BLaER1 treated with 17β-estradiol and CSF1 and Interleukin-3, amounts not matched to agents 10 nM and 100 nM (cell line): ENCODE results near the gene MAPKAPK3.

Experiments used
- H3K27ac ChIP-seq, 11 experiments: shearing (Covaris generic); formaldehyde crosslinking; 2 replicates each; pipeline ENCODE4 v1.8.1; 2022
- H3K27me3 ChIP-seq, 11 experiments: shearing (Covaris generic); formaldehyde crosslinking; 2 replicates each; pipeline ENCODE4 v1.8.1; 2022
- H3K36me3 ChIP-seq, 11 experiments: shearing (Covaris generic); formaldehyde crosslinking; 2 replicates each; pipeline ENCODE4 v1.8.1; 2022
- H3K4me1 ChIP-seq, 10 experiments: shearing (Covaris generic); formaldehyde crosslinking; 2 replicates each; pipeline ENCODE4 v1.8.1; 2022
- H3K4me2 ChIP-seq, 11 experiments: shearing (Covaris generic); formaldehyde crosslinking; 2 replicates each; pipeline ENCODE4 v1.8.1; 2022
- H3K4me3 ChIP-seq, 10 experiments: shearing (Covaris generic); formaldehyde crosslinking; 2 replicates each; pipeline ENCODE4 v1.8.1; 2022
- H3K9ac ChIP-seq, 11 experiments: shearing (Covaris generic); formaldehyde crosslinking; 2 replicates each; pipeline ENCODE4 v1.8.1; 2022
- H3K9me3 ChIP-seq, 11 experiments: shearing (Covaris generic); formaldehyde crosslinking; replicated peaks in 1 of 11; 2 replicates each; pipeline ENCODE4 v1.8.1; 2022
- H4K20me1 ChIP-seq, 11 experiments: shearing (Covaris generic); formaldehyde crosslinking; 2 replicates each; pipeline ENCODE4 v1.8.1; 2022
- Cebpa-rat ChIP-seq, 11 experiments: shearing (Covaris generic); IDR thresholded peaks; 2 replicates each; pipeline ENCODE4 v1.8.1; 2022

The MAPKAPK3 gene

DNA sequence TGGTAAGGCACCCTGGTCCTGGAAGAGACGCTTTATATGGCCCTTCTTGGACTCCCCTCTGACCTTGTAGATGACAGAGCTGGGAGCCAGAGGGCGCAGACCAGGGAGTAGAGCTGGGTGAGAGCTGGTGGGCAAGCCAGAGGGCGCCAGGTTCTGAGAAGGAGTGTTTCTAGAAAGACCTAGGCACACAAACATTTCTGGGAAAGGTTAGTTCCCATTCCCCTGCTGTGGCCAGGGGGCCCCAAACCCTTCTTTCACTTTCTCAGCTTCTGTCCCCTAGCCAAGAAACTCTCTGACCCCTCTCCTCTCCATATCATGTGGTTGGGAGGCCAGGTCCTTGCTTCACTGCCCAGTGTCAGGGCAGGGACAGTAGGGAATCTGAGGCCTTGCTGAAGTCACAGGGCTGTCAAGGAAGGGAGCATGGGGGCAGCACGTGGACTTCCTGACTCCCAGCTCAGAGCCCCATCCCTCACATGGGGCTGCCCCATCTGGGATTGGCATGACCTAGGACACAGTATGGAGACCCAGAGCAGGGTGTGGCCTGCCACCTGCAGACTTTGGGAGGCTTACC lies 44.1 kb upstream of the MAPKAPK3 start:
- H3K4me2 ChIP-seq, result peak overlapping the region in 6 of 11 experiments; percentile 18 to 71 (median 43); a peak in 9 of 22 replicates
- H4K20me1 ChIP-seq, result no peaks in the 10 kb centered on the region; a peak in 1 of 22 replicates
- H3K4me3 ChIP-seq, result no peak overlapping the region
- peaks cover 22 to 67% (median 39%) of the 10 kb centered on the region in 10 experiments for H3K4me1 ChIP-seq
- peak overlapping the region; percentile 6 to 58 (median 41); a peak in 17 of 22 replicates for H3K27ac ChIP-seq
- H3K9ac ChIP-seq, result peak overlapping the region in 9 of 11 experiments; percentile 31 to 73 (median 44); a peak in 15 of 22 replicates
- no peaks in the 10 kb centered on the region for H3K9me3 ChIP-seq
- H3K36me3 ChIP-seq, result peaks cover 34 to 64% (median 44%) of the 10 kb centered on the region in 11 experiments
- no peak for TF ChIP-seq Cebpa-rat (IDR thresholded peaks at IDR 0.05)
- H3K27me3 ChIP-seq, result no peaks in the 10 kb centered on the region

DNA sequence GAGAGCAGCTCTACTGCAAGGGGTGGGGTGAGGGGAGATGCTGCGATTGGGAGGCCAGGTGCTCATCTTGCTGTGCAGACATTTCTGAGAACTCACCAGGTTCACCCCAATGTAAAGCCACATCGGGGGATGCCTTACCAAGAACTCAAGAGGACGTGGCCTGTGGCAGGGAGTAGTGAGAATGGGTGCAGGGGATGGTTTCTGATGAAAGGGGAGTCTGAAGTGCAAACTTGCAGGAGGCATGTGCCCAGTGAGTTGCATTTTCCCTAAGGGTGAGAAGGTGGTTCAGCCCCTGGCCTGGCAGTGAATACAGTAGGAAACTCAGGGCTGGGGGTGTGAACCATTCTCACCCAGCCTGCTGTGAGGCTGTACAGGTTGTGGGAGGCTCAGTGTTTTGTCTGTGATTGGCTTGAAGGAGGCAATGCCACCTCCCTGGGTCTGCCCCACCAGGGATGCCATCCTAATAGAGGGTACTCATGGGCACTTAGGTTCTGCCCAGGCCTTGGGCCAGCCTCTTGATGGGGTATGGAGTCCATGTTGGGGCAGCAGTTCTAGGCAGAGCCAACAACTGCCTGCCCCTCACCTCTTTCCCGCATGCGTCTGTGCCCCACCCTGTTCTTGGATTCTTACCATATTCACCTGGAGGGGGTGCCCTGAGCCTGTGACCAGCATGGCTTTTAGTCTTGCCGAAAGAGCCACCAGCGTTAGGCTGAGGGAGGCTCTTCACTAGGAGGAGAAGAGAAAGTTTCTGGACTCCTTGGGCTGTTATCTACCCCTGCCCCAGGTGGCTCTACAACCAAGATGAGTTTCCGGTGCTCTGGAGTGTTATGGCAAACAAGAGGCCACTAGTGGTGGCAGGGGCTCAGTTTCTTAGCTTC lies 43.1 kb upstream of the MAPKAPK3 start:
- no peak overlapping the region for H3K4me3 ChIP-seq
- H3K9ac ChIP-seq, result peak overlapping the region in 8 of 11 experiments; percentile 1 to 73 (median 43); a peak in 10 of 22 replicates
- H3K9me3 ChIP-seq, result no peaks in the 10 kb centered on the region
- H3K27ac ChIP-seq, result peak overlapping the region in 5 of 11 experiments; percentile 28 to 58 (median 43); a peak in 4 of 22 replicates
- no peak for TF ChIP-seq Cebpa-rat (IDR thresholded peaks at IDR 0.05)
- peak overlapping the region in 2 of 11 experiments; percentile 61 to 71; a peak in 2 of 22 replicates for H3K4me2 ChIP-seq
- H3K4me1 ChIP-seq, result peaks cover 13 to 57% (median 30%) of the 10 kb centered on the region in 10 experiments
- no peaks in the 10 kb centered on the region for H3K27me3 ChIP-seq
- no peaks in the 10 kb centered on the region; a peak in 1 of 22 replicates for H4K20me1 ChIP-seq
- H3K36me3 ChIP-seq, result peaks cover 43 to 73% (median 53%) of the 10 kb centered on the region in 11 experiments

DNA sequence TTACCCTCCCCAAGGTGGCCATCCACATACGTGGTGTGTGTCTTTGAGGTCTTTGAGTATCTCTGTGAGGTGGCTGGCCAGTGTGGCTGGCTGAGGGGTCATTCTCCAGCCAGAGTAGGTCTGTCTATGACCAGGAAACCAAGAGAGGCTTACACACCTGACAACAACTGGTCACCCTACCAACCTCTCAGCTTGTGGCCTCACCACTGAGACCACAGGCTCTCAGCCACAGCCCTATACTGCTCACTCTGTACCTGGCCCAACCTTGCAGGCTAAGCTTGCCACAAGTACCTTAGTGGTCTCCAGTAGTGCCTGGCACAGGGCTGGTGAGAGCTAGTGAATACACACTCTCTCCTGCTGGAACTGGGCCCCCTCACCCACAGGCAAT lies 42.5 kb upstream of the MAPKAPK3 start:
- Histone ChIP-seq H3K27ac (no peak overlapping the region), H3K36me3 (peaks cover 49 to 80% (median 59%) of the 10 kb centered on the region in 11 experiments), H3K9ac (peak overlapping the region in 3 of 11 experiments; percentile 35 to 73 (median 56); a peak in 2 of 22 replicates), H3K4me3 (no peak overlapping the region), H4K20me1 (no peaks in the 10 kb centered on the region; a peak in 1 of 22 replicates), H3K4me1 (peaks cover 12 to 56% (median 29%) of the 10 kb centered on the region in 10 experiments), H3K9me3 (no peaks in the 10 kb centered on the region), H3K4me2 (0 out of 22 replicates have a peak overlapping the region, but pooled peaks of 1 of the 11 experiments have one; percentile 43), H3K27me3 (no peaks in the 10 kb centered on the region)
- TF ChIP-seq Cebpa-rat (IDR thresholded peaks at IDR 0.05), result no peak

DNA sequence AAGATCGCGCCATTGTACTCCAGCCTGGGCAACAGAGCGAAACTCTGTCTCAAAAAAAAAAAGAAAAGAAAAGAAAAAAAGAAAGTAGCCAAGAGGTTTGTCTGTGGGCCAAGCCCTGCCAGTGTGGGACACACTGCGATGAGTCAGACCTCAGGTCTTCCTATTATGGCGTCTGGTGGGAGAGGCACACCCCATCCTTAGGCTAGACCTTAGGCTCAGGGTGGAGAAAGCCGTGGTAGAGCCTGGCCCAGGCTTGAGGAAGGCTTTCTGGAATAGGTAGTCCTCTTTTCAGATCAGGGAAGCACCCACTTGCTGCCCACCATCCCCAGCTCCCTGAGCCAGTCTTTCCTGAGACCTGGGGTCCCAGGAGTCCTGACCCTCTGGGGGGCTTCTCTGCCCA lies 41.6 kb upstream of the MAPKAPK3 start:
- TF ChIP-seq Cebpa-rat (IDR thresholded peaks at IDR 0.05), result no peak
- no peak overlapping the region for H3K4me3 ChIP-seq
- H3K27ac ChIP-seq, result peak overlapping the region in 1 of 11 experiments; percentile 19; a peak in 1 of 22 replicates
- peaks cover 6 to 53% (median 23%) of the 10 kb centered on the region in 10 experiments for H3K4me1 ChIP-seq
- H3K27me3 ChIP-seq, result no peaks in the 10 kb centered on the region
- peak overlapping the region in 4 of 11 experiments; percentile 0 to 54 (median 22); a peak in 5 of 22 replicates for H3K4me2 ChIP-seq
- H3K36me3 ChIP-seq, result peaks cover 58 to 89% (median 68%) of the 10 kb centered on the region in 11 experiments
- H4K20me1 ChIP-seq, result no peaks in the 10 kb centered on the region; a peak in 1 of 22 replicates
- H3K9ac ChIP-seq, result peak overlapping the region in 3 of 11 experiments; percentile 12 to 32 (median 23); a peak in 1 of 22 replicates
- H3K9me3 ChIP-seq, result no peaks in the 10 kb centered on the region

DNA sequence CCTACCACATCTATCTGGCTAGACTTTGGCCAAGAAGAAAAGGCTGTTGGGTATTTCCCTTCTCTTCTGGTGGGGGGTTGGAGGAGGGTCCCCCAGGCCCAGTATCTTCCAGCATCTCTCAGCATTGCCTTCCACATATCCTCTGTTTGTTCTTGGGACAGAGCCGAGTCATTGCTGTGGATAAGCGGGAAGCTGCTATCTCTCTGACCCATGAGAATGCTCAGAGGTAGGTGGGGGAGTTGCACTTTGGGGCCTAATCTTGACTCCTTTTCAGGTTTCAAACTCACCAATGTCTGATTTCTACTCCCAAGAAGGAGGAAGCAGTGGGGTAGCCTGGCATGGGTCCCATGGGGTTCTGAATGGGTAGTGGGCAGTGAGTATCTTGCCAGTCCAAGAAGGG lies 39.6 kb upstream of the MAPKAPK3 start:
- TF ChIP-seq Cebpa-rat (IDR thresholded peaks at IDR 0.05), result no peak

DNA sequence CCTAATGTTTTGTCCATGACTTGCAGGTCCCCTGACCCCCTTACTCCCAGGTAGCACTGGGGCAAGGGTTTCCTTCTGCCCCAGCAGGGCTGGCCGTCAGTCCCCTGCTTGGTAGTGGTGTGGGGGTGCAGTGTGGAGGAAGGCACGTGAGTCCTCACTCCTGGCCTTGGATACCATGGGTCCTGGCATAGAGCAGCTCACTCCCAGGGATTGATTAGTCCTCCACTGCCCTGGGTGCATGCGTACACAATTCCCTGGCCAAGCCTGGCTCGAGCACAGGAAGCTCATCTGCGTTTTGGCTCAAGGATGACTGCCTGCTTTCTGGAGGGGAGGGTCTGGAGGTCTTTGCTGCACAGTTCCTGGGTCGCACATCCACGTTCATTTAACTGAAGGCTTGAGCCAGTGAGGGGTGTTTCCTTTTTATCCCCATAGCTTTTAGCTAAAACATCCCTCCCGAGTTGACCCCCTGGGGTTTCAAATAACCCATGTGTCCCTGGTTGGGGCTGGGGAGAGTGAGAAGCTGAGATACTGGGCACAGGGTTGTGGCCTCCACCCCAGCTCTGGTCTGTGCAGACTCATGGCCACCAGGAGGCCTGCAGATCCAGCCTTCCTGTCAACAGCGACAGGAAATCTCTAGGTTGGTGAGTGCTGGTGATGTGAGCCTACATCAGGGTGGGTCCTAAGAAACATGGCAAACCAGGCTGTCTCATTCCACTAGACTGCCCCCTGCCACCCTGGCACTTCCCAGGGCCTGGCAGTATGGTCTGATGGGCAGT lies 36.1 kb upstream of the MAPKAPK3 start:
- TF ChIP-seq Cebpa-rat (IDR thresholded peaks at IDR 0.05), result no peak
- Histone ChIP-seq H4K20me1 (no peaks in the 10 kb centered on the region; a peak in 1 of 22 replicates), H3K36me3 (peaks cover 43 to 97% (median 72%) of the 10 kb centered on the region in 11 experiments), H3K4me2 (peak overlapping the region in 3 of 11 experiments; percentile 5 to 38 (median 7); a peak in 3 of 22 replicates), H3K9ac (peak overlapping the region in 2 of 11 experiments; percentile 1 to 23; a peak in 2 of 22 replicates), H3K4me1 (peaks cover 0 to 32% (median 12%) of the 10 kb centered on the region in 10 experiments; a peak in 10 of 20 replicates), H3K4me3 (no peak overlapping the region), H3K9me3 (no peaks in the 10 kb centered on the region), H3K27me3 (no peaks in the 10 kb centered on the region), H3K27ac (peak overlapping the region in 2 of 11 experiments; percentile 9; a peak in 1 of 22 replicates)

More for the DNA sequence above, 39.6 kb upstream of the MAPKAPK3 start:
- Histone ChIP-seq H3K4me1 (peaks cover 0 to 49% (median 12%) of the 10 kb centered on the region in 10 experiments; a peak in 13 of 20 replicates), H3K27me3 (no peaks in the 10 kb centered on the region), H3K9ac (no peak overlapping the region), H3K4me2 (no peak overlapping the region), H4K20me1 (no peaks in the 10 kb centered on the region), H3K9me3 (no peaks in the 10 kb centered on the region), H3K4me3 (no peak overlapping the region), H3K27ac (peak overlapping the region in 1 of 11 experiments; percentile 7; a peak in 1 of 22 replicates), H3K36me3 (peaks cover 61 to 99% (median 79%) of the 10 kb centered on the region in 11 experiments)

DNA sequence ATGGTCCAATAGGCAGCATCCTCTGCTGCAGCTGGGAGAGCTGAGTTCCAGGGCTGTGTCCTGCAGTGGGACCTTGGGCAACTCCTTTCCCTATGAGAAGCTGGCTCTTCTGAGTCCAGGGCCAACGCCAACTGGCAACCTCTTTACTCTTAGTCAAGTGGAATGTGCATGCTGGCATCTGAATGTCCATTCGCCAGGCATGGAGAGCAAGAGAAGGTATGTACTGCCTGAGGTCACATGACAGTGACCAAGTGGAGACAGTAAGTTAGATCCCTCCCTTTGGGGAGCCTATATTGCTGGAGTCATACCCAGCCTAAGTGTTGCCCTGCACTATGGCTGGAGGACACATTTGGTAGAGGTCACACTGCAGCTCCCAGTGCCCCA lies 35.5 kb upstream of the MAPKAPK3 start:
- H3K9me3 ChIP-seq, result no peaks in the 10 kb centered on the region
- H4K20me1 ChIP-seq, result no peaks in the 10 kb centered on the region; a peak in 1 of 22 replicates
- H3K36me3 ChIP-seq, result peaks cover 42 to 91% (median 66%) of the 10 kb centered on the region in 11 experiments
- peak overlapping the region in 1 of 11 experiments; percentile 7; a peak in 1 of 22 replicates for H3K4me2 ChIP-seq
- H3K4me1 ChIP-seq, result peaks cover 0 to 34% (median 12%) of the 10 kb centered on the region in 10 experiments; a peak in 9 of 20 replicates
- H3K4me3 ChIP-seq, result no peak overlapping the region
- no peaks in the 10 kb centered on the region for H3K27me3 ChIP-seq
- peak overlapping the region in 1 of 11 experiments; percentile 9; a peak in 1 of 22 replicates for H3K27ac ChIP-seq
- no peak for TF ChIP-seq Cebpa-rat (IDR thresholded peaks at IDR 0.05)
- no peak overlapping the region for H3K9ac ChIP-seq

DNA sequence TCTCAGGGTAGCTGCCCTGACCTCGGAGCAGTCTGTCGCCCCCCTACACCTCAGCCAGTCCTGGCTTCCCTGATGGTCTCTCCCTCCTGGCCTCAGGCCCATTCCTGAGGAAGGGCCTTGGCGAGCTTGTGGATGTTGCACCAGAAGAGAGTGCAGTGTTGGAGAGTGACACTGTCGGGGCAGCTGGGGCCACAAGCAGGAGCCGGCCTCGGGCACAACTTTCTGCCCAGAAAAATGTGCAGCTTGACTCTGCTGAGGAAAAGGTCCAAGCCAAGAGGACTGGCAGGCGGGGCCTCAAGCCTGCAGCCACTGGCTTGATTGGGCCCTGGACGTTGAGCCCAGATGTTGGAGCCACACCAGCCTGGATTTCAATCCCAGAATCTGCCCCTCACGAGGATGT lies 34.9 kb upstream of the MAPKAPK3 start:
- Histone ChIP-seq H3K27me3 (no peaks in the 10 kb centered on the region), H3K4me3 (no peak overlapping the region), H3K36me3 (peaks cover 36 to 85% (median 60%) of the 10 kb centered on the region in 11 experiments), H3K9ac (no peak overlapping the region), H3K9me3 (no peaks in the 10 kb centered on the region), H4K20me1 (no peaks in the 10 kb centered on the region; a peak in 1 of 22 replicates), H3K27ac (peak overlapping the region in 1 of 11 experiments; percentile 7; a peak in 1 of 22 replicates), H3K4me2 (no peak overlapping the region), H3K4me1 (peaks cover 0 to 39% (median 12%) of the 10 kb centered on the region in 10 experiments; a peak in 10 of 20 replicates)
- no peak for TF ChIP-seq Cebpa-rat (IDR thresholded peaks at IDR 0.05)
